HG03460 (cell line): ENCODE data around the gene STRN3.
A peak's percentile ranks its signal among the peaks of the same experiment; 100 is the strongest.
"Not testable (repeated sequence)": the region's sequence is repeated elsewhere in the genome, so short reads cannot be mapped to it uniquely, and the experiment has no call there.

ENCODE experiments used
- ATAC-seq: cut with Tn5 transposase; IDR thresholded peaks from one replicate; pipeline ENCODE4 v1.9.1; 2021; ENCODE audit not compliant: unreplicated experiment

The STRN3 gene

GRCh38 chr14:31004007-31004406, 22.2 kb downstream of the STRN3 start:
- ATAC-seq = not testable (repeated sequence)

GRCh38 chr14:31003284-31003683, 22.9 kb downstream of the STRN3 start:
- no peak for ATAC-seq

DNA sequence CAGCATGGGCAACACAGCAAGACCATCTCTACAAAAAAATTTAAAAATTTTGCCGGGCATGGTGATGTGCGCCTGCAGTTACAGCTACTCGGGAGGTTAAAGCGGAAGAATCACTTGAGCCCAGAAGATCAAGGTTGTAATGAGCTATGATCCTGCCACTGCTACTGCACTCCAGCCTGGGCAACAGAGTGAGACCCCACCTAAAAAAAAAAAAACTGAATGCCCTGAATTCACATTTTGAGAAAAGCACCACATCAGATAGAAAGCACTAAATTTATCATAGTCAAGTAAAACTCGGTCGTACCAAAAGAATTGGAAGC, 24.9 kb downstream of the STRN3 start:
- no peak for ATAC-seq

DNA sequence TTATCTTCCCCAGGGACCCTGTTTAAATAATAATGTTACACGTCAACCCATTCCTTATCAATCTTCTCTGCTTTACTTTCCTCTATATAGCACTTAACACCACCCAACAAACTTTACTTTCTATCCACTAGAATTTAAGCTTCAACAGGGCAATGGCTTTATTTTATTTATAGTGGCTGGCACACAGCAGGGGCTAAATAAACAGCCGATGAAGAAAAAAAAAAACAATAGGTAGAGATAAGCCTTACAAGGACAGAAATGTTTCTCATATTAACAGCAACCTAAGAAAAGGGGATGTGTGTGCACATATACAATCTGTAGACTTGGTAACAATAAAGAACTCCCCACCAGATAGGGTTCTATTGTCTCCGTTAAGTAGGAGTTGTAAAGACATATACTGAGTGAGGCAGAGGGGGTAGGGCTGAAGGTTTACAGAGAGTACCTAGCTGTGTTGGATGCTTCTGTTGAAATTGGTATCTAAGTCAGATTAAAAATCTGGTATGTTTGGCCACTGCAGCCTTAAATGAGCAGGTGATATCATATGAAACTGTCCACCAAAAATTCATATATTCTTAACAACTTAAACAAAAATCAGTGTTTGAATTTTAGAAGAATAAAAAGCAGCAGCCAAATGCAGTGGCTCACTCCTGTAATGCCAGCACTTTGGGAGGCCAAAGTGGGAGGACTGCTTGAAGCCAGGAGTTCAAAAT, 25.4 kb downstream of the STRN3 start:
- no peak for ATAC-seq

GRCh38 chr14:30999038-30999773, 27.0 kb downstream of the STRN3 start:
- no peak for ATAC-seq

- ATAC-seq = no peak
These were observed 28.0 kb downstream of the STRN3 start for GRCh38 chr14:30998100-30998706.

- no peak for ATAC-seq
These were observed 29.1 kb downstream of the STRN3 start for GRCh38 chr14:30996892-30997659.

DNA sequence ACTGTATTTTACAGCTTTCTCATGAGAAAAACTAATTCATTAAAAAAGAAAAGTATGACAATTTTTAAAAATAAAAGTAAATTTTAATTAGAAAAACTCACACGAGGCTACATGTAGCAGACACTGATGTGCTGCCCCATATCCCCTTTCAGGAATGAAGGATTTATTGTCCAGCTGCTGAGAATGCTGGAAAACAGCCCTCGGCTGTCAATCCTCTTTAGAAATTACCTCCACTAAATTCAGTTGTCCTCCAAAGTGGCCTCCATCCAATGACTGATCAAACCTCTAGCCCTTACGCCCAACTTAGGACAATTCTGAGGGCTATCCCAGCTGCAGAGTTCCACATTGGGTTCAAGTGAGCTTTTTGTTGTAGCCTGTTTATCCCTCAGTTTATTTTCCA, 30.5 kb downstream of the STRN3 start:
- ATAC-seq = no peak

DNA sequence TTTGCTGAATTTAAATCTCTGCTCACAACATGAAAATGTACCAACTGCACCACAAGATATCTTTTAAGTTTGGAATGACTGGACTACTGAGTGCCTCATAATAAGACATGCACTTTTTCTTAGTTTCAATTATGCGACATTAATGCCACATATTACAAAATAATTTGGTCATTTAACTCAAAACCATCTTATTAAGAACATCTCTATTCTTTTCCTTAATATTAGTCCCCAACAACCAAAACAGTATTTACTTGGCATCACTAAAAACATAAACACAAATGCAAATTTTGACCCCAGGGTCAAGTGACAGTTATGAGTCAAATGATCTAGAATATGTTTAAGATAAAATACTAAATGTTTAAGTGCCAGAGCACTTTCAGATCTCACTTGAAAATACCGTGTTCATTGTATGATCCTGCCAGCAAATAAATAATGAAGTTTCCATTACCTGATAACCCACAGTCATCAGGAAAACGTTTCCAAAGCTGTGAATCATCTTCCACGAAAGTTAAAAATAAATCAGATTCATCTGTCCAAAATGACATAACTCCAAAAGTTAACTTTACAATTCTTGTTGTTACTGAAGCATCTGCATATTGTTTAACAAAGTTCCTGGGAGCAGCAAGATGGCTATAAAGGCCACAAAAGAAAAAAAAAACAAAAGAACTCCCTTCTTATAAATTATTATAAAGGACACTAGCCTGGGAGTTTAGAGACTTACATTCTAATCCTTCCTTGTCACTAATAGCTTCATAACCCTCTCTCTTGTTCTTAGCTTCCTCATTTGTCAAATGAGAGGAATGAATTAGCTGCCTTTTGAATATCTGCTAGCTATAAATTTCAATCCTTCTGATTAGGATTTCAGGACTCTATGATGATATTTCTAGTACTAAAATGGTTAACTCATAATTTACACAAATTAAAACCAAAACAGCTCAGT, 31.2 kb downstream of the STRN3 start:
- ATAC-seq = peak; percentile 56

- no peak for ATAC-seq
These were observed 33.1 kb downstream of the STRN3 start for GRCh38 chr14:30993071-30993470.

DNA sequence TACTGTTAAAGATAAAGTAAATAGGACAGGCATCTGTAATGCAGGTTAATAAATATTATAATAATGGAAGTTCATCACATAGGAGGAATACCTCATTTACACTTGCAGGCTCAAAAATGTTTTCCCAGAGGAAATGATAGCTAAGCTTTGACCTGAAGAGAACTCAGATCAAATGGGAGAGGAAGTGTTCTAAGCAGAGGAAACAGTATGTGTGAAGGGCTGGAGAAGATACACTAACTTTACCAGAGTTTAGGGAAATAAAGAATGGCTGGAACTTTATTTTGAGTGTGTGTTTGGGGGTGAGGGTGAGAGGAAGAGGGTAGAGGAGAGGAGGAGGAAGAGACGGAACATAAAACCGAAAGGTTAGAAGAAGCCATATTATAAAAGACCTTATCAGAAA, 34.8 kb downstream of the STRN3 start:
- ATAC-seq = no peak

DNA sequence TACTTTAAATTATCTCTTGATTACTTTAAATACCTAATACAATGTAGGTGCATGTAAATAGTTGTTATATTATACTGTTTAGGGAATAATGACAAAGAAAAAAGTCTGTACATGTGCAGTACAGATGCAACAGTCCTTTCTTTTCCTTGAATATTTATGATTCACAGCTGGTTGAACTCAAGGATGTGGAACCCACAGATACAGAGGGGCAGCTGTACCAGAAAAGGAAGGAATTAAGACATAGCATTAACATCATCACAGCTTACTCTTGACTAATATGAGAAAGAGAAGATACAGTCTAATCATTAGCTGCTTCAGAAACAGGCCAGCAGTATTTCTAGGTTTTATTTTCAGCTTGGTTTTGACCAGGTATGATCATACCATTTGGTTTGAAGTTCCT, 35.4 kb downstream of the STRN3 start:
- ATAC-seq = no peak

- no peak for ATAC-seq
These were observed 37.7 kb downstream of the STRN3 start for GRCh38 chr14:30988509-30988908.

DNA sequence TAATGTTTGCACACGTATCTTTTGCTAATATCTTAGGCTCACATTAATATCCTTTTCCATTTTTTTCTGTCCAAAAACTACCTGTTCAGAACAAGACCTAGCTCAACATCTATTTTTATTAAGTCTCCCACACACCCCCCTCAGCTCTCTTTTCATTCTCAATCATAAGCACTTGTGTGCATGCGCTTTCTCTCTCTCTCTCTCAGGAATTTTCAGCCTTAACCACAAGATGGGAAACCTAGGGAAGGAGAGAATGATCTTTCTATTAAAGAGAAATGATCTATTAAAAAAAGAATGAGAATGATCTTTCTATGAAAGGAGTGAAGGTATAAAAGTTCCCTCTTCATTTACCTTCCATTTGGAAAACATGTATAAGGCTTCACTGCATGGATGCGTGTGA, 40.4 kb downstream of the STRN3 start:
- no peak for ATAC-seq

DNA sequence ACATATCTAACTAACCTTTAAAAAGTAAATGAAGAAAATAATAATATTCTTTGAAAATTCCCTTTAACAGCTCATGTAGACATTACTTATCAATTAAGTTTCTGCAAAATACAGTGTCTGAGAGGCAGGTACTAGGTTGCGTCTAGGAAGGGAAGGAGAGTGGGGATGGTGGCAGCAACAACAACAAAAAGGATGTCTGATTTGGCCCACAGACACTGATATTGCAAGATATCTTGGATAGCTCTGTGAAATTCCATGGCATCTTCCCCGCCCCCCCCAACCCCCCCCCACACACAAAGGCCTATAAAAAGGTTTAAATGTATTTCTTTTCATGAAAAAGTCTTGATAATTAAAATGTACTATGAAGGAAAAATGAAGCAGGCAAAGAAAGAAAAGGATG, 42.3 kb downstream of the STRN3 start:
- ATAC-seq = no peak

- ATAC-seq = no peak
These were observed 43.6 kb downstream of the STRN3 start for GRCh38 chr14:30982533-30982932.

- ATAC-seq = no peak
These were observed 45.2 kb downstream of the STRN3 start for GRCh38 chr14:30980980-30981379.

- not testable (repeated sequence) for ATAC-seq
These were observed 46.0 kb downstream of the STRN3 start for GRCh38 chr14:30980106-30980704.

GRCh38 chr14:30977752-30978151, 48.4 kb downstream of the STRN3 start:
- no peak for ATAC-seq

GRCh38 chr14:30974628-30975027, 51.6 kb downstream of the STRN3 start:
- no peak for ATAC-seq
